Measurements from ENCODE around the gene PKP2.

DNA sequence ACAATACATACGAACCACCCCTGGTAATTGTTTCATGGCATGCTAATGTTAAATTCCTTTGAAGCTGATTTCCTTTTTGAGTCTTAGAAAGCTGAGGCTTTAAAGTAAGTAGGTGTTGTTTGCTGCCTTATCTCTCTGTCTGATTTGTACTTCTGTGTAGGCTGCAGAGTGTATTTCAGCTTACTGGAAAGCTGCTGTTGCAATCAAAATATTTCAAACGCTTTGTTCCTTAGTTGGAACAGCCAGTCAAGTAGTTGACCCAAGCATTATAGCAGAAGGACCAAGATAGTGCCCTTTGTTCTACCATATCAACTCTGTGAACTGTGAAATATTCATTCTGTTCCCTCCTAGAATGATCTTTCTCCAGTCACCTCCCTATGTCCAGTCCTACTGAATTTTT is 3.1 kb downstream of the PKP2 start:
- TF ChIP-seq POLR2AphosphoS5 (IDR thresholded peaks at IDR 0.05; ENCODE audit: low read depth), result no peak
- TF ChIP-seq, protein P1, sequence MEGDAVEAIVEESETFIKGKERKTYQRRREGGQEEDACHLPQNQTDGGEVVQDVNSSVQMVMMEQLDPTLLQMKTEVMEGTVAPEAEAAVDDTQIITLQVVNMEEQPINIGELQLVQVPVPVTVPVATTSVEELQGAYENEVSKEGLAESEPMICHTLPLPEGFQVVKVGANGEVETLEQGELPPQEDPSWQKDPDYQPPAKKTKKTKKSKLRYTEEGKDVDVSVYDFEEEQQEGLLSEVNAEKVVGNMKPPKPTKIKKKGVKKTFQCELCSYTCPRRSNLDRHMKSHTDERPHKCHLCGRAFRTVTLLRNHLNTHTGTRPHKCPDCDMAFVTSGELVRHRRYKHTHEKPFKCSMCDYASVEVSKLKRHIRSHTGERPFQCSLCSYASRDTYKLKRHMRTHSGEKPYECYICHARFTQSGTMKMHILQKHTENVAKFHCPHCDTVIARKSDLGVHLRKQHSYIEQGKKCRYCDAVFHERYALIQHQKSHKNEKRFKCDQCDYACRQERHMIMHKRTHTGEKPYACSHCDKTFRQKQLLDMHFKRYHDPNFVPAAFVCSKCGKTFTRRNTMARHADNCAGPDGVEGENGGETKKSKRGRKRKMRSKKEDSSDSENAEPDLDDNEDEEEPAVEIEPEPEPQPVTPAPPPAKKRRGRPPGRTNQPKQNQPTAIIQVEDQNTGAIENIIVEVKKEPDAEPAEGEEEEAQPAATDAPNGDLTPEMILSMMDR (IDR thresholded peaks at IDR 0.05; ENCODE audit: insufficient read depth, low read length), result no peak
